GM15510 (cell line): ENCODE measurements around the gene EVPLL.

Source experiments
- POLR2A ChIP-seq: IDR thresholded peaks from 3 replicates; pipeline ENCODE4 v1.6.1; 2011; ENCODE audit warnings: borderline replicate concordance; ENCODE audit not compliant: insufficient read length; ENCODE audit errors: extremely low read depth

The EVPLL gene

GRCh38 chr17:18370761-18371160 is 6.8 kb upstream of the EVPLL start:
- no peak for TF ChIP-seq POLR2A

GRCh38 chr17:18371455-18371854 is 6.1 kb upstream of the EVPLL start:
- TF ChIP-seq POLR2A, result no peak

- TF ChIP-seq POLR2A, result no peak
These were observed 3.4 kb upstream of the EVPLL start for GRCh38 chr17:18374216-18374615.

- no peak for TF ChIP-seq POLR2A
These were observed 577 bp downstream of the EVPLL start for GRCh38 chr17:18378205-18378505.

- no peak for TF ChIP-seq POLR2A
These were observed 1.9 kb downstream of the EVPLL start for GRCh38 chr17:18379246-18380146.

GRCh38 chr17:18380471-18381157 is 3.0 kb downstream of the EVPLL start:
- TF ChIP-seq POLR2A, result no peak

- TF ChIP-seq POLR2A, result no peak
These were observed 3.8 kb downstream of the EVPLL start for GRCh38 chr17:18381158-18381952.

- TF ChIP-seq POLR2A, result no peak
These were observed 4.3 kb downstream of the EVPLL start for GRCh38 chr17:18381953-18382245.

GRCh38 chr17:18382441-18383078 is 5.0 kb downstream of the EVPLL start:
- no peak for TF ChIP-seq POLR2A
